ENCODE measurements around the gene ERICH6. TPM values are rescaled to one million over a fixed set of nuclear protein-coding genes. Genes with fewer than 3 reads are reported as not detected.
"Not testable (repeated sequence)": the region's sequence is repeated elsewhere in the genome, so short reads cannot be mapped to it uniquely, and the experiment has no call there.

Gene ERICH6
- total RNA-seq, 1 donor from 2014 or later, result 0.31 TPM

GRCh38 chr3:150635076-150635475 is 68.6 kb downstream of the ERICH6 start:
- Mint-ChIP-seq H3K27ac (ENCODE audit: unreplicated experiment) (peak overlapping the region; percentile 61), H3K4me1 (ENCODE audit: unreplicated experiment) (peaks cover 14% of the 10 kb centered on the region), H3K9me3 (ENCODE audit: unreplicated experiment) (no peaks in the 10 kb centered on the region), H3K4me3 (ENCODE audit: unreplicated experiment) (no peak overlapping the region), H3K27me3 (ENCODE audit: unreplicated experiment) (peaks cover 2% of the 10 kb centered on the region), H3K36me3 (ENCODE audit: low read depth, unreplicated experiment) (no peaks in the 10 kb centered on the region)
- no peak for DNase-seq (ENCODE audit: low spot score)
- TF ChIP-seq CTCF (IDR thresholded peaks at IDR 0.05; ENCODE audit: unreplicated experiment), result no peak

GRCh38 chr3:150631515-150632221 is 72.1 kb downstream of the ERICH6 start:
- no peak overlapping the region for H3K4me3 Mint-ChIP-seq (ENCODE audit: unreplicated experiment)

GRCh38 chr3:150627557-150627956 is 76.2 kb downstream of the ERICH6 start:
- H3K27ac Mint-ChIP-seq (ENCODE audit: unreplicated experiment), result no peak overlapping the region
- TF ChIP-seq CTCF (IDR thresholded peaks at IDR 0.05; ENCODE audit: unreplicated experiment), result no peak
- H3K4me1 Mint-ChIP-seq (ENCODE audit: unreplicated experiment), result no peaks in the 10 kb centered on the region
- DNase-seq (ENCODE audit: low spot score), result no peak
- H3K9me3 Mint-ChIP-seq (ENCODE audit: unreplicated experiment), result no peaks in the 10 kb centered on the region
- H3K36me3 Mint-ChIP-seq (ENCODE audit: low read depth, unreplicated experiment), result peaks cover 6% of the 10 kb centered on the region
- H3K4me3 Mint-ChIP-seq (ENCODE audit: unreplicated experiment), result no peak overlapping the region
- peaks cover 2% of the 10 kb centered on the region for H3K27me3 Mint-ChIP-seq (ENCODE audit: unreplicated experiment)

More at GRCh38 chr3:150631515-150632221, 72.1 kb downstream of the ERICH6 start:
- no peak for DNase-seq (ENCODE audit: low spot score)
- no peak for TF ChIP-seq CTCF (IDR thresholded peaks at IDR 0.05; ENCODE audit: unreplicated experiment)
- Mint-ChIP-seq H3K9me3 (ENCODE audit: unreplicated experiment) (no peaks in the 10 kb centered on the region), H3K4me1 (ENCODE audit: unreplicated experiment) (peaks cover 14% of the 10 kb centered on the region), H3K27me3 (ENCODE audit: unreplicated experiment) (no peaks in the 10 kb centered on the region), H3K27ac (ENCODE audit: unreplicated experiment) (no peak overlapping the region), H3K36me3 (ENCODE audit: low read depth, unreplicated experiment) (peaks cover under 1% of the 10 kb centered on the region)

GRCh38 chr3:150626148-150626930 is 77.4 kb downstream of the ERICH6 start:
- Mint-ChIP-seq H3K27me3 (ENCODE audit: unreplicated experiment) (peaks cover 2% of the 10 kb centered on the region), H3K9me3 (ENCODE audit: unreplicated experiment) (no peaks in the 10 kb centered on the region), H3K4me3 (ENCODE audit: unreplicated experiment) (no peak overlapping the region), H3K27ac (ENCODE audit: unreplicated experiment) (no peak overlapping the region), H3K4me1 (ENCODE audit: unreplicated experiment) (no peaks in the 10 kb centered on the region), H3K36me3 (ENCODE audit: low read depth, unreplicated experiment) (peaks cover 6% of the 10 kb centered on the region)
- no peak for DNase-seq (ENCODE audit: low spot score)
- TF ChIP-seq CTCF (IDR thresholded peaks at IDR 0.05; ENCODE audit: unreplicated experiment), result no peak

GRCh38 chr3:150623945-150624344 is 79.8 kb downstream of the ERICH6 start:
- no peak for TF ChIP-seq CTCF (IDR thresholded peaks at IDR 0.05; ENCODE audit: unreplicated experiment)
- H3K4me3 Mint-ChIP-seq (ENCODE audit: unreplicated experiment), result no peak overlapping the region
- no peak for DNase-seq (ENCODE audit: low spot score)
- H3K27me3 Mint-ChIP-seq (ENCODE audit: unreplicated experiment), result peaks cover 2% of the 10 kb centered on the region
- H3K4me1 Mint-ChIP-seq (ENCODE audit: unreplicated experiment), result no peaks in the 10 kb centered on the region
- peaks cover 6% of the 10 kb centered on the region for H3K36me3 Mint-ChIP-seq (ENCODE audit: low read depth, unreplicated experiment)
- no peaks in the 10 kb centered on the region for H3K9me3 Mint-ChIP-seq (ENCODE audit: unreplicated experiment)
- no peak overlapping the region for H3K27ac Mint-ChIP-seq (ENCODE audit: unreplicated experiment)

GRCh38 chr3:150622955-150623354 is 80.8 kb downstream of the ERICH6 start:
- not testable (repeated sequence) for H3K27ac Mint-ChIP-seq (ENCODE audit: unreplicated experiment); H3K36me3 Mint-ChIP-seq (ENCODE audit: low read depth, unreplicated experiment); H3K27me3 Mint-ChIP-seq (ENCODE audit: unreplicated experiment); DNase-seq (ENCODE audit: low spot score); H3K9me3 Mint-ChIP-seq (ENCODE audit: unreplicated experiment); H3K4me3 Mint-ChIP-seq (ENCODE audit: unreplicated experiment); H3K4me1 Mint-ChIP-seq (ENCODE audit: unreplicated experiment)

All from endothelial cell (in vitro differentiated cells).